Activated T-helper 9 cell treated with anti-CD3 and anti-CD28 coated beads, Interleukin-2, amount 50 U/mL, for 16 hours (primary cell): ENCODE data around the gene CREG2.

Experiments used
- DNase-seq: peaks from one replicate; pipeline ENCODE4 v3.0.0-alpha.2; 2020; ENCODE audit warnings: low read depth

Gene CREG2, protein sequence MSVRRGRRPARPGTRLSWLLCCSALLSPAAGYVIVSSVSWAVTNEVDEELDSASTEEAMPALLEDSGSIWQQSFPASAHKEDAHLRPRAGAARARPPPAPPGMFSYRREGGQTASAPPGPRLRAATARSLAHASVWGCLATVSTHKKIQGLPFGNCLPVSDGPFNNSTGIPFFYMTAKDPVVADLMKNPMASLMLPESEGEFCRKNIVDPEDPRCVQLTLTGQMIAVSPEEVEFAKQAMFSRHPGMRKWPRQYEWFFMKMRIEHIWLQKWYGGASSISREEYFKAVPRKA

DNA sequence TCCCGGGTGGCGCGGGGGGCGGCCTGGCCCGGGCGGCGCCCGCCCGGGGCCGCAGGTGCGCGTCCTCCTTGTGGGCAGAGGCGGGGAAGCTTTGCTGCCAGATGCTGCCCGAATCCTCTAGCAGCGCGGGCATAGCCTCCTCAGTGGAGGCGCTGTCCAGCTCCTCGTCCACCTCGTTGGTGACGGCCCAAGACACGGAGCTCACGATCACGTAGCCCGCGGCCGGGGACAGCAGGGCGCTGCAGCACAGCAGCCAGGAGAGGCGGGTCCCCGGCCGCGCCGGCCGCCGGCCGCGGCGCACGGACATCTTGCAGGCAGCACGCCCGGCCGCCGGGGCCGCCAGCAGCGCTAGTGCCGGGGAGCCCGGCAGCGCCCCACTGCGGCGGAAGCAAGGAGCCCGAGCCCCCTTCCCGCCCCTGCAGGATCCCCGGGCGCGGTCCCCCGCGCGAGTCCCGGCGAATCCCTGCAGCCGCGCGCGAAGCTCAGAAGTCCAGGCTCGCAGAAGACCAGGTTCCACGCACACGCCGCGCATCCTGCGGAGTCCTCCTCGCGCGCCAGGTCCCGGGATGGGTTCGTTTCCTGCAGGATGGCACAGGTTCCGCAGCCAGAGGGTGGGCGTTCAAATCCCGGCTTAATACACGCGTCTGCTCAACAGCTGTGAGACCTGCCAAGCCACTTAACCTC lies at the start of gene CREG2:
CREG2 (minus strand) TSS at position 353 of the 684 bp plus-strand sequence; CDS start at position 307, 46 bp downstream.
- DNase-seq = peak; percentile 32

DNA sequence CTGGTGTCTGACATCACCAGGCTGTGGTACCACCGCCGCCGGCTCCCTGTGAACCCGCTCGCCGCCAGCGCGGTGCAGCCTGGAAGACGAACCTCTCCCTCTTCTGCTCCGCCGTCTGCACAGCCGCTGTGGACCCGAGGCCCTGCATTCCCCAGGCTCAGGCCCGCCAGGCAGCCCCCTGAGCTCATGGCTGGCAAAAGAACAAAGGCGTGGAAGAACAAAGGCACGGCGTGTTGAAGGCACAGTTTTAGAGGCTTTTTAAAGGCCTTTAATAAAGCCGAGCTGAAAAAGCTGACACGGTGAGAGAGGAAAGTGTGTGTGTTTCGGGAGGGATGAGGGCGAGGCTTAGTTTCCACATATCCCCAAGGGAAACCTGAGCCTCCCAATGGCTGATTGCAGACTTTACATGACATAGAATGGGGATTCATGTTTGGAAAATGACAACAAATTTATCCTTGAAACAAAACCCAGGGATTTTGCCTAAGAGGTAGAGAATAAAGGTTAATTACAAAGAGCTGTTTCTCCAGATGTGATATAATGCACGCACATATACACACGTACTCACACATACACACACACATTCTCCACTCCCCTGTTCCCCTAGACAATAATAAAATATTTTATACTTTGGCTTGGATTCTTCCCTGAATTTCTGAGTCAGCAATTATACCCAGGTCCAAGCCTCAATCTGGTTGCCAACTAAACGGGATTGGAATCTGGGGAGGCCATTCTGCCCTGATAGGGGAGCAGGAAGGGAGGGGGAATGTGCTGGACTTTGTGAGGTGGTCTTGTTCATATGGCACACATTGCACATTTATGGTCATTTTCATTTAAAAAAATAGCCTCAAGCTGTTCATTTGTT lies 47.9 kb upstream of the CREG2 start:
- no peak for DNase-seq

DNA sequence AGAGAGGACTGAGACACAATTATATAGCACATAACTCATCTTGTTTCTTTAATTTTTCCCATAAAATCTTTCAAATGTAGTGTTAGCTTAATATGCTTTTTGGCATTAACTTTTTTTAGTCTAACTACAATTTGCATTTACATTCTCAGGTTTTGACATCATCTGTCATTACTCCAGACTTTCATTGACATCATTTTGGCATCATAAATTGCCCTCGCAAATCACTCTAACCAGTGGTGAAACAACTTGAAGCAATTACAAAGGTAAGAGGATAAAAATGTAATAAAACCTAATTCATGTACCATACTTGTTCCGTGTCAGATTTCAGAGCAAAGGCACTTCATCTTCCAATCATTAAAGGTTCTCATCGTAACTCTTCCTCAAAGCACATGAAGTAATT lies 46.2 kb upstream of the CREG2 start:
- DNase-seq = no peak

DNA sequence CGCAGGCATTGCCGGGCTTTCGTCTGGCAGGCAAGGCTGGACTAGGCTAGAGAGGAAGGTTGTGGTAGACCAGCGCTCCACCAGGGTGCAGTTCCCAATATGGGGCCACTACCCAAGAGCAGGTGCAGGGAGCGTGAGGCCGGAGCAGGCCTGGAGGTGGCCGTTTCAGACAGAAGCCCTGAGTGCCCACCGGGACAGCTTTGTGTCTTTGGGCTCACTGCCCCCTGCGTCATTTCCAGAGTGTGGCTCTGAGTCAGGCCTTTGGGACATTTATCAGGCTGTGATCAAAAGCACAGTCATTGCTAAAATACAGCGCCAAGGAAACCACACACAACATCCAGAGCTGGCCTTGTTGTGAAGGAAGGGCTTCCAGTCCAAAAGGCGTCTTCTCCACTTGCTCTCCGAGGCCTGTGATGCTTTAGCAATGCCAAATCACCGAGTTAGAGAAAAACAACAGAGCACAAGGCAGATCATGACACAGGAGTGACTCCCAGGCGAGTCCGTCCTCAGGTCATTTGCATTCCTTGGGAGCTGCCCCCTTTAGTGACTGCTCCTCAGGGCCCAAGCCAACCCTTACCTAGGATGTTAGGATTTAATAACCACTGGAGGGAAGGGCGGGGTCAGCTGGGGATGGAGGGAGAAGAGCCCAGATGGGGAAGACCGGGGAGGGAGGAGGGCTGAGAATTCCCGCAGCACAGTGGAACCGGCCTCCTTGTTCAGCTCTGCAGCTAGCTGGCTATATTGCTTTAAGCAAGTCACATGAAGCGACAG lies 45.3 kb upstream of the CREG2 start:
- DNase-seq = no peak

DNA sequence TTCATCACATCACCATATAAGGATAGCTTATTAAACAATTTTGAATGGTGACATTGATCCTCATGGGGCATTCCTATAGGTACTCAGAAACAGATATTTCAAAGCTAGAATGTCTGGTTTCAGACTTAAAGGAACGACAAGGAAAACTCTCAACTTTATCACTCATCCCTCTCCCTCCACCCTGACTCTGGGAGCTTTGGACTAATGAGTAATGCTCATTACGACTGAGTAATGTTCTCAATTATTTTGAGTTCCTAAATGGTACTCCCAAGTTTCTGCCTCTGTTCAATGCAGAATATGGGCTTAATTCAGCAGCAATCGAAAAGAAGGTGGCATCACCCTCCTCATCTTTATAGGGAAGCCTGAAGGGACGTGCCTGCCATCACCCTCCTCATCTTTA lies 44.2 kb upstream of the CREG2 start:
- DNase-seq = no peak

DNA sequence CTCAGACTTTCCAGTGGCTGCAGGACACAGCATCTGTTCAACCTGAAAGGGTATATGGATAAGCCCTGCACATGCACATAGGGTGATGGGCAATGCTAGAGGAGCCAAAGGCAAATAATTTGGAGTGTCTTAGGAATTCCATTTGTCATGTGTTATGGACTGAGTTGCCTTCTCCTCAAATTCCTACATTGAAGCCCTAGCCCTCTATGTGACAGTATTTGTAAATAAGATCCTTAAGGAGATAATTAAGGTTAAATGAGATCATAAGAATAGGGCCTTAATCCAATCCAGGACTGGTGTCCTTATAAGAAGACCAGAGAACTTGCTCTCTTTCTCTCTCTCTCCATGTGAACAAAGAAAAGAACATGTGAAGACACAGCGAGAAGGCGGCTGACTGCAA lies 42.9 kb upstream of the CREG2 start:
- no peak for DNase-seq

DNA sequence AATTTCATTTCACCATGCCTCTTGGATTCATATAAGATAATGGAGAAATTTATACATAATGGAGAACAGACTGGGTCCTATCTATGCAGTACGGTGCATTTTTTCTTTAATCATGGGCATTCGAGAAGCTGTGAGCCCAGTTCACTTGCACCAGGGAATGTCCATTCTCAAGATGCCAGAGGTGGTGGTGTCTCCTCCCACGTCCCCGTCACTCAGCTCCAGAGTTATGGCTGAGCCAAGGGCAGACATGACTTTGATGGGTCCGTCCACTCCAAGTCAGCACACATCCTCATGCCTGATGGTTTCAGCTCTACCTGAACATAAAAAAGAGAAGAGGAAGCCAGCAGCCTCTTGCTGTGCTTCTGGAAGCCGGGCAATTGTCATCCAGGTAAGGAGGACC lies 42.1 kb upstream of the CREG2 start:
- DNase-seq = no peak

DNA sequence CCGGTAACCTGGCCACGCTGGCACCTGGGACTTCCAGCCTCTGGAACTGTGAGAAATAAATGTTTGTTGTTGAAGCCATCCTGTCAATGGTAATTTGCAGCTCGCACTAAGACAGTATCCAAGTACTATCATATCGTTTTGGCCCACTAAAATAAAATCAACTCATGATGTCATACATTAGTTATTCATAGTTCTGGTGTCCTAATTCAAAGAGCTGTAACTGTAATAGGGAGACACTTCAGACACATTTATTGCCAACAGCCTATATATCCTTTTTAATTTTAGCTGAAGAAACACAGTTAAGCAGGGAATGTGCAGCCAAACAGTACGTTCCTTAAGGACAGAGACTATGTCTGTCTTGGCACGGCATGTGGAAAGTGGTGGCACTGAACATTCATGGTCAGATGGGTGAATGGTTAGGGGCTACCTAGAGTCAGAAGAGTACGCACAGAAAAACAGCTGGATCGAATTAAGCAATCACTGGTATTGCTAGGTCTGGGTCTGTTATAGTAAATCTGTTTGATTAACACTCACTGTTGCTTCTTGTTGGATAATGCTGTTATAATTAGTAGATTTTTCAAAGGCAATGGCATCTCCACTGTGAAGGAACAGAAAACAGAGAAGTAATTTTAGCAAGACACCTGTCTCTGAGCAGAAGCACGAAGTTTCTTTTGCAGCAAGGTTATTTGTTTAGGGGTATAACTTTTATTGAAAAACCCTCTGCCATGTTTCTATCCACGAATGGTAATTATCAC lies 41.3 kb upstream of the CREG2 start:
- no peak for DNase-seq

DNA sequence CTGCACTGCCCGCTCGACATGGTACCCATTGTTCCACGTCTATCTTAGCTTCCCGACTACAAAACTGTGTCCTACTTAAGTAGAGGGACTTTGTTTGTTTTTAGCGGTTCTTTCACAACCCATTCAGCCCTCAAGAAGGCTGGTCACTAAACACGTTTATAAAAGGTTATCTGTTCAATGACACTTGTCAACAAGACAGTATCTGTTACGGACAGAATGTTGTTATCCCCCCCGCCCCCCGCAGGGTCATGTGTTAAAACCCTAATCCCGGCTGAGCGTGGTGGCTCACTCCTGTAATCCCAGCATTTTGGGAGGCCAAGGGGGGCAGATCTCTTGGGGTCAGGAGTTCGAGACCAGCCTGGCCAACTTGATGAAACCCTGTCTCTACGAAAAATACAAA lies 40.4 kb upstream of the CREG2 start:
- no peak for DNase-seq

DNA sequence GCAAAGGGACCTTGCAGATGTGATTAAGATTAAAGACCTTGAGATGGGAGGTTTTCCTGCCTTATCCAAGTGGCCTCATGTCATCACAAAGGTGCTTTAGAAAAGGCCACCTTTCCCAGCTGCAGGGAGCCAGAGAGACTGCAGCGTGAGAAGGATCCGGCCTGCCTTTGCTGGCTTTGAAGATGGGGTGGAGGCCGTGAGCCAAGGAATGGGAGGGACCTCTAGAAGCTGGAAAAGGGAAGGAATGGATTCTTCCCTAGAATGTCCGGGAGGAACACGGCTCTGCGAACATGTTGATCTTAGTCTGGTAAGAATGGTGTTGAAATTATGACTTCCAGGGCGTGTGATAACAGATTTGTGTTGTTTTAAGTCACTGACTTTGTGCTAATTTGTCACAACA lies 39.9 kb upstream of the CREG2 start:
- DNase-seq = no peak

DNA sequence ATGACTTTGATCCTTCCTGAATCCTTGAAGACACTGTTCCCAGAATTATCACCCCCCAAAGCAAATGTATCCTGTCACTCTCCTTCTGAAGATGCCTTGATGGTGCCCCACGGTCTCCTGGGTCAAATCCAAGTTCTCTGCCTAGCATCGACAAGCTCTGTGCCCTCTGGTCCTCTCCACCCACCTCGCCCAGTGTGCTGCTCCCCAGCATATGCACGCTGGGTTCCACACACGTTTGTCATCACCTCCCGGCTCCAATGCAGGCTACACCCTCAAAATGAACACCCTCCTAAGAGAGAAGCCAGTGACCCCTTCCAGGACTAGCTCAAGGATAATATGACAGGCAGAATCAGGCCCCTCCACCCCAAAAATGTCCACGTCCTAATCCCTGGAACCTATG lies 39.5 kb upstream of the CREG2 start:
- DNase-seq = no peak

DNA sequence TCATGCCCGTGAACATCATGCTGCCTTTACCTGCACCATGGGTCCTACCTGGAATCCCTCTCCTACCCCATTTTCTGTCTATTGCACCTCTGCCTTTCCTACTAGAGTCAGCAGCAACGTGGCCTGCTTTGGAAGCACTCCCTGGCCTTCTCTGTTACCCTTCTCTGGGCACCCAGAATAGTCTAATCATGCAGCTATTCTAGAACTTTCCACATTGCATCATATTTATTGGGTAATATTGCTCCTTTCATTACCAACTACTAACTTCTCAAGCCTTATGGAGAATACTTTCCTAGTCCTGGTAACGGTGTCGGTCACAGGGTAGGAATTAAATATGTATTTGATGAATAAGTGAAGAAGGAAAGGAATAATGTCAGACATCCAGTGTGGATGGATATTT lies 33.3 kb upstream of the CREG2 start:
- DNase-seq = no peak

DNA sequence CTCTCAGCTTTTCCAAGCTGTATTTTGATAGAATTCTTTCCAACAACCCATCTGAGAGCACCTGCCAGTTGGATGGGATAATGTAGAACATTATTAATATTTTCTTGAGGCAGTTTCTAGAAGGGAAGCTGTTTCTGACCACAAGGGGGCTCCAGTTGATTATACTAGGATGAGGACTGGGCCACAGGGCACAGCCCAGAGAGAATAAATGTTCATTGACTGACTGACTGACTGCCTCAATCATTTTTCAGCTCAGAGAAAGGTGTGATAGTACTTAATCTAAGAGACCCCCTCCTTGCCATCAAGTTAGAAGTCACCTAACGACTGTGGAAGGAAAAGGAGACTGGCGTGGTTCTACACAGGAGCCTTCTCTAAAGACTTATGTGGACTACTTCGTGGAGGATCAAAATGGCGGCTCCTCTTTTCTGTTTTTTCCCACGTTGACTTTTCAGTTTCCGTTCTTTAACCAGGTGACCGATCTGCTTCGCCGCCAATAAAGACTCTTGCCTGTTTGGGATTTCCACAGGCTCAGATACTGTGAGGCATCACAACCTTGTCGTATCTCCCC lies 31.9 kb upstream of the CREG2 start:
- DNase-seq = peak; percentile 17

DNA sequence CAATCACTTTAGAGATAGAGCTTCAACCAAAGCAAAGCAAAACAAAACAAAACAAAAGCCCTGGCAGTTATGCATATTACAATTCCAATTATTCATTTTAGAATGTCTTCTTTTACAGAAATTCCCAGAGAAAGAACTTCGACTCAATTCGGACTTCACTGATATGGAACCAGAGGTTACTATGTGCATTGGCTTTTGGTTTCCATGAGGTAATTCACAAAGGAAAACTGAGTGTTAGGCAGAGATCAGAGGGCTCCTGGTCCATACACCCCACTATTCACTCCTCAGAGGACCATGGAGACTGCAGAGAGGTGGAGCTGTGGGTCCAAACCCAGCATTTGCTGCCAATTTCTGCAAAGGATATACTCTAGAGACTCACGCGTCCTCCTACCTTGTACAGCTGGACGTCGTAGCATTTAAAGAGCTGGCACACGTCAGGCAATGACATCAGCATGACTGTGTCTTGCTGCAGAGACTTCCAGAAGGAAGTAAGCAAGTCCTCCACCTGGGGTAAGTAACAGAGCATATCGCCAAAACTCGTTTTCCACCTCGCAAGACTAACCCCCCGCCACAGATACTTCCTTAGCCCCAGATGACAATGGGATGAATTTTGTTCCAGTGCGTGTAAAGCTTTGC lies 31.3 kb upstream of the CREG2 start:
- no peak for DNase-seq

DNA sequence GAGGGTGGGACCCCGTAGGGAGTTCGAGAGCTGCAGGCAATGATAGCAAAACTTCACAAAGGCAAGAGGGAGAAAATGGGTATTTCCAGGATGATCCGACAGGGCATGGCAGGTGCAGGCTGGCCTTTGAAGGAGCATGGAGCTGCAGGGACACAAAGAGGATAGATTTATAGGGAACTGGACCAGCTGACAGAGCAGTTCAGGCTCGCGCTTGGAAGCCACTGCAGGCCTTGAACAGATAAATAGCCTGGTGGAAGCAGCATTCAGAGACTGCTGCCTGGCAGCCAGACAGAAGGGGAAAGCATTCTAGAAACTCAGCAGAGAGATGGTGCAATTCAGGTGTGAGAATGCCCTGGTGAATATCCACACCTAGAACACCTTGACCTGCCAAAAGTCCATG lies 29.3 kb upstream of the CREG2 start:
- no peak for DNase-seq

DNA sequence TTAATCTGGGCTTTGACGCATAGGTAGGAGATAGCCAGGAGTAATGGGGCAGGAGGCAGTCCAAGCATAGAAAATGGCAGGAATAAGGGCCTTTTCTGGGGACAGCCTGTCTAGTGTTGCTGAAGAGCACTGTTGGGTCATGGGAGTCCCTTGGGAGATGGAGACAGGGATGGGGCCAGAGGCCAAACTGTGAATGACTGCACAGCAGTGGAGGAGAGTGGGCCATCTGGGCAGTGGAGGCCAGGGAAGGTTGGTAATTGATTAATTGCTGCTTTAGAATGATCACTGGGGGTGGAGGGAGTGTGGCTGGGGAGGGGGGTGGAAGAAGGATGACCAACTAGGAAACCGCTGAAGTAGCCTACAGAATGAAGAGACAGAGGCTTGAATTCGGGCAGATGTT lies 28.6 kb upstream of the CREG2 start:
- DNase-seq = no peak

DNA sequence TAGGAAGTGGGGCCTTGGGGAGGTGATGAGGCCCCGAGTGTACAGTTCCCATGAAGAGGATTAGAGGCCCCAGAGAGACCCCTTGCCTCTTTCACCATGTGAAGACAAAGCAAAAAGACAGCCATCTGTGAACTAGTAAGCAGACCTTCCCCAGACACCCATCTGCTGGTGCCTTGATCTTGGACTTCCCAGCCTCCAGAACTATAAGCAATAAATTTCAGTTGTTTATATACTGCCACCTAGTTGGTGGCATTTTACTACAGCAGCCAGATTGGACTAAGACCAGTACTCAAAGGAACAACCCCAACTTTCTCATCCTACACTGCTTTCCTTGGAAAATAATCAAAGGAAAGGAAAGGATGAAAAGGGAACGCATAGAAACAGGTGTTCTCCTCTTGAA lies 27.9 kb upstream of the CREG2 start:
- no peak for DNase-seq

DNA sequence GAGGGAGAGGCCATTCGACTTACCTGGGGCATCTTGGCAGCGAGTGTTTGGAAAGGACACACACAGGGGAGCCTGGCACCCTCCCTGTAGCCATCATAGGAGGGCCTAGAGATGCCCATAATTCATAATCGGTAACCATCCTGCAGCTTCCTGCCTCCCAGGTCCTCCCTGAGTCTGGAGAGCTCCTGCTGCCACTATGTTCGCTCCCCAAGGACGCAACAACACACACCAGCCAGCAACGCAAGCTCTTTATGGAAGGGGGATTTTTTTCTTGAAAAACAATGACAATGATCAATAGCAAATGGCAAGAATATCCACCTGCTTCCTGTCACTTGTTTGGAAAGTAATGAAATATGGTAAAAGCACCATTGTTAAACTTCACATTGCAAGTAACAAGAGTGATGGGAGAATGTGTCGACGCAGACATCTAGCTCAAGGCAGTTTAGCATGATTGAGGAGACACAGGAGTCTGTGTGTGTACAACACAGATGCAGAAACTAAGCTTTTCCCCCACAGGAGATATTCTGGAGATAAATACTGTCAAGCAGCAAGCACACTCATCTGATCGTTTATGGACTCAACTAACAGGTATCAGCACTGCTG lies 24.9 kb upstream of the CREG2 start:
- DNase-seq = no peak

DNA sequence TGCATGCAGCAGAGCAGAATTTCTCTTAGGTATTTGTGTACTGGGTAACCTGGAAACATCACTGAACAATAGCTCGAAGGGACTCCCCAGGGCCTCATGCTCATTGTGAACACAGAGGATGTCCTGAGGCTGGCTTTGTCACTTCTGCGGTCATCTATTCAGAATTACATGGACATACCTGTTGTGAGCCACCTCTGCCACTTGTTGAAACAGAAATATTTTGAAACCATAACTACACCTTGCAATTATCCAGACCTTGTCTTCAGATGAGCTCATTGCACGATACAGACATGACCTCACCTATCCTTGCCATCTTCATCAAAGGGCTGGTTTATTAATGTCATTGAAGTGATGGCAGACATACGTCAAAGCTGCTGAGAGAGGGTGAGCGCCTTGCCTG lies 23.4 kb upstream of the CREG2 start:
- no peak for DNase-seq

DNA sequence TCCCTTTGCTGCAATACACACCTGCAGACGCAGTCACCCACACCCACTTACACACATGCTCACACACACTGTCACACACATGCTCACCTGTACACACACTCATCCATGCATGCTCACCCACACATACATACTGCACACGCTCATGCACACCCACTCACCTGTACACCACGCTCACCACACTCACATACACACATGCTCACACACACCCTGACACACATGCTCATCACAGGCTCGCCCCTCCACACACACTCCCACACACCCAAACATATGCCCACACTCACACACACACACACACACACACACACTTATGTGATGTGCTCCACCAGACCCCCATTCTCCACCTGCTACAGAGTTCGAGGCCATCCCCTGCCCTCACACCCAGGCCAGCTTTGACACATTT lies 22.8 kb upstream of the CREG2 start:
- DNase-seq = no peak
